Transverse colon (tissue), 4 donors: ENCODE measurements around the gene GPX4. TPM values are rescaled to one million over a fixed set of nuclear protein-coding genes. Genes with fewer than 3 reads are reported as not detected.

ENCODE experiments used
- DNase-seq: peaks from one replicate; pipeline ENCODE4 v3.0.0-alpha.2; 2019
- H3K27ac ChIP-seq, 4 donors: fragments of 200-600 bp; sonication (generic); 2 replicates each; pipeline ENCODE4 v1.5.1; 2016 to 2018; ENCODE audit warnings: inconsistent platforms in 4 of 4
- H3K27me3 ChIP-seq: fragments of 200-600 bp; sonication (generic); 2 replicates; pipeline ENCODE4 v1.5.1; 2017; ENCODE audit warnings: inconsistent platforms
- H3K36me3 ChIP-seq, 4 donors: fragments of 200-600 bp; sonication (generic); 2 replicates each; pipeline ENCODE4 v1.5.1; 2017 to 2019; ENCODE audit warnings: inconsistent platforms in 4 of 4
- H3K4me1 ChIP-seq, 4 donors: fragments of 200-600 bp; sonication (generic); 2 replicates each; pipeline ENCODE4 v1.5.1; 2017 to 2020; ENCODE audit warnings: inconsistent platforms in 4 of 4
- H3K4me3 ChIP-seq, 4 donors: fragments of 200-600 bp; sonication (generic); 1 replicate in 1 of 4; 2 replicates in 3 of 4; pipeline versions ENCODE4 v1.5.1 to v1.6.1; 2017 to 2019; ENCODE audit warnings: inconsistent platforms in 4 of 4
- H3K9me3 ChIP-seq, 2 donors: fragments of 200-600 bp; sonication (generic); 2 replicates each; pipeline ENCODE4 v1.5.1; 2017 to 2019; ENCODE audit warnings: inconsistent platforms in 2 of 2
- CTCF ChIP-seq, 5 experiments: fragments of 200-600 bp in 3 of 5; fragments of 450-650 bp in 2 of 5; sonication (generic) in 3 of 5; IDR thresholded peaks; 1 replicate in 2 of 5; 2 replicates in 3 of 5; pipeline ENCODE4 v1.5.1; 2016 to 2017; ENCODE audit warnings: antibody characterized with exemption in 5 of 5, inconsistent platforms in 3 of 5, mild to moderate bottlenecking in 2 of 5, moderate library complexity in 1 of 5
- EP300 ChIP-seq: sonication (generic); formaldehyde crosslinking; IDR thresholded peaks from one replicate; pipeline ENCODE4 v1.6.1; 2017; ENCODE audit warnings: antibody characterized with exemption, low read depth
- POLR2A ChIP-seq: fragments of 450-650 bp; IDR thresholded peaks from one replicate; pipeline ENCODE4 v1.6.1; 2016; ENCODE audit warnings: antibody characterized with exemption, mild to moderate bottlenecking, moderate library complexity
- POLR2AphosphoS5 ChIP-seq, 3 donors: sonication (generic); formaldehyde crosslinking; IDR thresholded peaks; one replicate each; pipeline ENCODE4 v1.6.1; 2016; ENCODE audit warnings: antibody characterized with exemption in 3 of 3
- WGBS, 2 donors: methylation state at CpG; one replicate each; pipeline ENCODE4 v1.1.5; 2018; ENCODE audit warnings: low coverage in 1 of 2; 5-methylcytosine and 5-hydroxymethylcytosine counted together
- in situ Hi-C, 4 donors: fragments of 200-750 bp; cut with MboI; loops; one replicate each; pipeline versions ENCODE4 v1.15.0 to v1.15.1; 2017; ENCODE audit warnings: low sequenced_read_pairs in 3 of 4, low pct_ligation_motif_present in 1 of 4, low pct_unique_long_range_greater_than_20kb in 1 of 4
- intact Hi-C: fragments of 100-400 bp; cut with DNase I; formaldehyde crosslinking; loops from one replicate; pipeline ENCODE4 v1.15.1; 2023; ENCODE audit warnings: low total_unique reads
- total RNA-seq, 4 donors: library from RNA; depleted of rRNA; stranded (reverse); fragments of >200 nt; gene quantifications; one replicate each; pipeline ENCODE4 v1.1.0, GENCODE V29; 2016

The GPX4 gene
- total RNA-seq, 4 donors from 2014 or later: 115 to 426 (median 261) TPM

- DNase-seq: no peak
- H3K4me3 ChIP-seq: no peak overlapping the region
- in situ Hi-C loops (no loop called here), intact Hi-C loops (no loop called here)
- no peak overlapping the region for H3K27ac ChIP-seq
- H3K27me3 ChIP-seq: no peaks in the 10 kb centered on the region
- TF ChIP-seq CTCF (IDR thresholded peaks at IDR 0.05) (no peak), POLR2AphosphoS5 (IDR thresholded peaks at IDR 0.05) (no peak), EP300 (no peak), POLR2A (no peak)
- WGBS, 2 donors: 80 to 87% methylated on average over 1 to 10 of the region's 13 CpGs
- H3K4me1 ChIP-seq: no peaks in the 10 kb centered on the region
- H3K9me3 ChIP-seq: no peaks in the 10 kb centered on the region
- H3K36me3 ChIP-seq: peaks cover 0 to 16% (median 2%) of the 10 kb centered on the region in 4 donors
Measured at GRCh38 chr19:1146412-1146699, 42.6 kb downstream of the GPX4 start.

DNA sequence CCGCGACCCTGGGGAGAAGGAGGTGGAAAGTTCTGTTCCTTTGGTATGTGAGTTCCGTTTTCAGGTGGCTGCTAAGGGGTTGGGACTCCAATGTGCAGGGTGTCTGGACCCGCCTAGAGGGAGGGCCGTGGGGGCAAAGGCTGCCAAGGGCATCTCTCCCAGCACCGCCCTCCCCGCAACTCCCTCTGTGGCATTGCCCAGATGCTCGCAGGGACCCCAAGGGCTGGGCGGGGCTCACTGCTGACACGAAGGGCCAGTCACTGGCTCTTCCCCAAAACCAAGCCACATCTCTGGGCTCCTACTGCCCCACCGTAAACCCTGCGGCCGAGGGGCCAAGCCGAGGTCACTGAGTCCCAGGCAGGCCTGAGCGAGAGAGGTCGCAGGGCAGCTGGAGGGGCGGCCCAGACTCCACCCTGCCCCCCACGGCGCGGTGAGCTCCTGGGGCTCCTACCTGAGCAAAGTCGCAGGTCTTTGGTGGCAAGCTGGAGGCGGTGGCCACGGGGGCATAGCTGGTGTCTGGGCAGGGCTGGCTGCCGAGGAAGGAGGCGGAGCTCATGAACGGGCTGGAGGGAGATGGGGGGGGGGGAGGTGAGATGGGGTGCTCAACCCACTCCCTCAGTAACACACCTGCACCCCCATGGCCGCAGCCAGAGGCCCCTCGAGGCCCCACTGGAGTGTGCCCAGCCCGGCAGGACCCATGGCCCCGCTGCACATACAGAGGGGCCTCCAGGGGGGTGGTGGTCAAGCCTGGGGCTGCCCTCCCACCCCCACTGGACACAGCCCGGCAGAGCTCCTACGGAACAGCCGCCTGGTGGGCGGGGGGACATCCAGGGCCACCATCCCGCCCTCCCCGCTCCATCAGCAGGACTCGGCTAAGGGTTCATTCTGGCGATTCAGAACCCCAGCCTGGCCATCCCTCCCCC, 43.3 kb downstream of the GPX4 start:
- Histone ChIP-seq H3K9me3 (no peaks in the 10 kb centered on the region), H3K4me3 (no peak overlapping the region), H3K36me3 (peaks cover 0 to 21% (median 2%) of the 10 kb centered on the region in 4 donors), H3K27ac (no peak overlapping the region), H3K4me1 (no peaks in the 10 kb centered on the region), H3K27me3 (no peaks in the 10 kb centered on the region)
- intact Hi-C loops: no loop called here
- in situ Hi-C loops: no loop called here
- 85% methylated on average over 29 of the region's 38 CpGs; no CpG with 5 or more reads in 1 of the 2 donors for WGBS, 2 donors
- TF ChIP-seq EP300 (no peak), POLR2A (no peak), CTCF (IDR thresholded peaks at IDR 0.05) (no peak), POLR2AphosphoS5 (IDR thresholded peaks at IDR 0.05) (no peak)
- no peak for DNase-seq

GRCh38 chr19:1147934-1148549, 44.2 kb downstream of the GPX4 start:
- WGBS, 2 donors: 87% methylated on average over 15 of the region's 15 CpGs; no CpG with 5 or more reads in 1 of the 2 donors
- no peak for DNase-seq
- Histone ChIP-seq H3K4me3 (no peak overlapping the region), H3K9me3 (no peaks in the 10 kb centered on the region), H3K4me1 (no peaks in the 10 kb centered on the region), H3K27ac (no peak overlapping the region), H3K36me3 (peaks cover 0 to 19% (median 2%) of the 10 kb centered on the region in 4 donors), H3K27me3 (no peaks in the 10 kb centered on the region)
- TF ChIP-seq CTCF (IDR thresholded peaks at IDR 0.05) (no peak), POLR2A (no peak), EP300 (no peak), POLR2AphosphoS5 (IDR thresholded peaks at IDR 0.05) (no peak)
- in situ Hi-C loops: no loop called here
- intact Hi-C loops: no loop called here

DNA sequence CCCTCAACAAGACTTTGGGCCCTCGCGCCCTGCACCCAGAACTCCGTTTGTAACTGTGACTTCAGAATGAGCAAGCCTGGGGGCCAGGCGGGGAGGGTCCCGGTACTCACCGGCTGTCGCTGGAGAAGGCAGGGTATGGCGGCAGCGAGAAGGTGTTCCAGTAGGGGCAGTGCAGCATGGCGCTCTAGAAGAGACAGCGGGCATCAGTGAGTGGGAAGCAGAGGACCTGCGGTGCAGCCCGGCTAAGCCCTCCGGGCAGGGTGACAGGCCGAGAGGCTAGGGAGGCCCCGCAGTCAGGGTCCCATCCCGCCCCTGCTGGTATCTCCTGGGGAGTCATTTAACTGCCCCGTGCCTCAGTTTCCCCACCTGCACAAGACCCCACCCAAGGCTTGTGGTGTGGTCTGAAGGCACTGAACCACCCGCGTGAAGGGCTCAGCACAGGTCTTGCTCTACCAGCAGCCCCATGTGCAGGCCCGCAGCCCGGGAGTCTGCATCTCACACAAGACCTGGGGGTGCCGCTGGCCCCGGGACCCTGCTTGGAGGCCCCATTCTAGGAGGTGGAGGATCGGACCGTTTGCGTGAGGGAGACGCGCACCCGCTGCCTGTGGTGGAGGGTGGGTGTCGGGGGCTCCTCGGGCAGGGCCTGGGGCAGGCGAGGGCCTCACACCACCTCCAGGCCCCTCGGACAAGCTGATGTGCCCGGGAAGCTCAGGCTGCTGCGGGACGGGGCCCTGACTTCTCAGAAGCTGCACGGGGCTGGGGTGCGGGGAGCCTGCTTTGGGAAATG, 45.7 kb downstream of the GPX4 start:
- Histone ChIP-seq H3K9me3 (no peaks in the 10 kb centered on the region), H3K4me1 (peaks cover 2 to 6% (median 4%) of the 10 kb centered on the region in 4 donors), H3K27me3 (no peaks in the 10 kb centered on the region), H3K27ac (no peak overlapping the region), H3K4me3 (no peak overlapping the region), H3K36me3 (peaks cover 0 to 14% (median 2%) of the 10 kb centered on the region in 4 donors)
- DNase-seq: no peak
- TF ChIP-seq POLR2AphosphoS5 (IDR thresholded peaks at IDR 0.05): no peak
- no peak for TF ChIP-seq EP300
- in situ Hi-C loops: no loop called here
- intact Hi-C loops: no loop called here
- WGBS, 2 donors: 96% methylated on average over 39 of the region's 39 CpGs; no CpG with 5 or more reads in 1 of the 2 donors
